HUES64 (cell line): ENCODE results near the gene DIPK1C.

ENCODE experiments used
- H3K27ac ChIP-seq: 2 replicates; pipeline ENCODE4 v1.7.0; 2013; ENCODE audit warnings: low read depth, low read length, inconsistent platforms
- H3K27me3 ChIP-seq: 2 replicates; pipeline ENCODE4 v1.6.1; 2013; ENCODE audit warnings: mild to moderate bottlenecking, low read length; ENCODE audit not compliant: insufficient read depth
- H3K36me3 ChIP-seq: 2 replicates; pipeline ENCODE4 v1.6.1; 2013; ENCODE audit warnings: mild to moderate bottlenecking, low read length; ENCODE audit not compliant: insufficient read depth
- H3K4me1 ChIP-seq: 2 replicates; pipeline ENCODE4 v1.6.1; 2013; ENCODE audit warnings: mild to moderate bottlenecking, low read length, moderate library complexity; ENCODE audit not compliant: insufficient read depth
- H3K4me3 ChIP-seq: 2 replicates; pipeline ENCODE4 v1.5.1; 2013; ENCODE audit warnings: mild to moderate bottlenecking, low read length, moderate library complexity
- H3K9ac ChIP-seq: 2 replicates; pipeline ENCODE4 v1.6.1; 2013; ENCODE audit warnings: mild to moderate bottlenecking, low read depth, low read length
- H3K9me3 ChIP-seq: 2 replicates; pipeline ENCODE4 v1.6.1; 2013; ENCODE audit warnings: low read depth, low read length; ENCODE audit not compliant: insufficient read depth
- WGBS: fragments of 150-250, 120-280 bp; methylation state at CpG from one replicate; pipeline ENCODE4 v1.1.7; 2013; ENCODE audit warnings: missing lambda C conversion rate; 5-methylcytosine and 5-hydroxymethylcytosine counted together

The DIPK1C gene

DNA sequence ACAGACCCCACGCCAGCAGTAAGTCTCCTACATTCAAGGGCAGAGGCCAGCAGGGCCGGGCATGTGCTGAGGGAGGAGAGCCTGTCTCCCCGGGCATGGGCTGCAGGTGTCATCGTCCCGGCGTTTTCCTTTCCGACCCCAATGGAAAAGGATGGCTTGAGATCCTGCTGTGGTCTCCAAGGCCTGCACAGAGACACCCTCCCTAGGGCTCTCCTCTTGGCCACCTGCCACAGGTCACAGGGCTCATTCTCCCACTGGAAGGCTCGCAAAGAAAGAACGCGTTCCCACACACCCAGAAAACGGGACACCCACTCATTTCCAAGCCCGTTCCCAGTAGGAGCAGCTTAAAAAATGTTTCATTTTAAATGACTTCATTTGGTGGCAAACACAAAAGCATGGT lies 41.0 kb downstream of the DIPK1C start:
- WGBS, result 97% methylated on average over 12 of the region's 12 CpGs
- Histone ChIP-seq H3K36me3 (no peaks in the 10 kb centered on the region), H3K27me3 (no peaks in the 10 kb centered on the region), H3K9me3 (no peaks in the 10 kb centered on the region), H3K9ac (no peak overlapping the region), H3K4me3 (no peak overlapping the region), H3K27ac (no peak overlapping the region), H3K4me1 (peaks cover 3% of the 10 kb centered on the region; the same call in 1 of the 2 replicates)

DNA sequence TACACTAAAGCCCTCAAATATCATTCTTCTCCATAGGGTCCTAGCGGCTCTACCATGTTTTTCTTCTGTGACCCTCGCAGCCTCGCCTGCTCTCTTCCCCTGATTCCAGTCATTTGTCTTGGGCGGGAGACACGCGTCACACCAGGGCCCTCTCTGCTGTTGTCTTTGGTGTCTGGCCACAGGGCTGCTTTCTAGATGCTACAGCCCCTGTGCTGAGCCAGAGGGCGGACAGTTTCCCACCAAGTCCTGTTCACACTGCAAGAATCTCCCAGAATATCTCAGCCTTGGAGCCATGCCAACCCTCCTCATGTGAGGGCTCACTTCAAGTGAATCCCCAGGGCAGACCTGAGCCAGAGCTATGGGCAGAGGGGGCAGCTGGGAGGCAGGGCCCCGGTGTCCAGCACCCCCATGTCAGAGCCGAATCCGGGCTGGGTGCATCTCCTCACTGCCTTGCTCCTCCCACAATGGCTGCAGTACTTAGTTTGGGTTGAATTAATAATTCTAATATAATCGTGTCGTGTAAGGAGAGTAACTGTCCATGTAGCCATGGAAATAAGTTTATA lies 42.1 kb downstream of the DIPK1C start:
- Histone ChIP-seq H3K36me3 (no peaks in the 10 kb centered on the region), H3K4me3 (no peak overlapping the region), H3K4me1 (peaks cover 3% of the 10 kb centered on the region; the same call in 1 of the 2 replicates), H3K27me3 (no peaks in the 10 kb centered on the region), H3K9me3 (no peaks in the 10 kb centered on the region), H3K9ac (no peak overlapping the region), H3K27ac (no peak overlapping the region)
- WGBS, result 94% methylated on average over 12 of the region's 12 CpGs

DNA sequence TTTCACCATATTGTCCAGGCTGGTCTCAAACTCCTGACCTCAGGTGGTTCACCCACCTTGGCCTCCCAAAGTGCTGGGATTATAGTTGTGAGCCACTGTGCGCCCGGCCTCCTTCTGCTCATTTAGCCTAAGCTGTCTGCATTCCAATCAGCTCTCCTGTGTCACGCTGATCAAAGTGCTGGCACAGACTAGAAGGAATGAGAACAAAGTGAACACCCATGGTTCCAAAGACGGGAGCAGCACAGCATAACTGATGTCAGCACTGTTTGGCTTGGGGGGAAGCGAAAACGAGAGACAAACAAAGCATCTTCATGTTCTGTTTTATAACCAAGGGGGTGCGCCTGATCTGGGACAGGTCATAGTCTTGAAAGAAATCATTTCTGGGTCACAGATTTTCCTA lies 43.3 kb downstream of the DIPK1C start:
- no peaks in the 10 kb centered on the region for H3K27me3 ChIP-seq

GRCh38 chr18:74412116-74412880 lies 44.8 kb downstream of the DIPK1C start:
- H3K9ac ChIP-seq, result no peak overlapping the region
- H3K27ac ChIP-seq, result no peak overlapping the region
- no peak overlapping the region for H3K4me3 ChIP-seq
- 85% methylated on average over 21 of the region's 21 CpGs for WGBS
- H3K36me3 ChIP-seq, result no peaks in the 10 kb centered on the region
- peaks cover 3% of the 10 kb centered on the region; the same call in 1 of the 2 replicates for H3K4me1 ChIP-seq
- H3K9me3 ChIP-seq, result no peaks in the 10 kb centered on the region
- no peaks in the 10 kb centered on the region for H3K27me3 ChIP-seq

More for the DNA sequence above, 43.3 kb downstream of the DIPK1C start:
- Histone ChIP-seq H3K4me1 (peaks cover 3% of the 10 kb centered on the region; the same call in 1 of the 2 replicates), H3K4me3 (no peak overlapping the region), H3K27ac (no peak overlapping the region), H3K36me3 (no peaks in the 10 kb centered on the region), H3K9me3 (no peaks in the 10 kb centered on the region), H3K9ac (no peak overlapping the region)
- WGBS, result 93% methylated on average over 7 of the region's 7 CpGs

DNA sequence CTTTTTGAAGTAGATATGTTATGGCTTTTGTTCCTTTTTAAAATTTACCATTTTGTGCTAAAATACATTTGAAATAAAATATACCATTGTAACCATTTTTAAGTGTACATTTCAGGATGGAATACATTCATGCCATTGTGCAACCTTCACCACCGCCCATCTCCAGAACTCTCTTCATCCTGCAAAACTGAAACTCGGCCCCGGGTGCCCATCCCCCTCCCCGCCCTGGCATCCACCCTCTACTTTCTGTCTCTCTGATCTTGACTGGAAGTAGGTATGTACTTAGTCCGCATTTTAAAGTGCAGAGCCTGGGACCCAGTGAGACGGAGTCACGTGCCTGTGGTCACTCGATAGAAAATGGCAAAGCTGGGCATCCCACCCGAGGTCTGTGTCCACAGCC lies 45.6 kb downstream of the DIPK1C start:
- Histone ChIP-seq H3K4me1 (peaks cover 3% of the 10 kb centered on the region; the same call in 1 of the 2 replicates), H3K9ac (no peak overlapping the region), H3K4me3 (no peak overlapping the region), H3K27me3 (no peaks in the 10 kb centered on the region), H3K36me3 (no peaks in the 10 kb centered on the region), H3K9me3 (no peaks in the 10 kb centered on the region), H3K27ac (no peak overlapping the region)
- WGBS, result 97% methylated on average over 9 of the region's 9 CpGs

- WGBS, result 92% methylated on average over 8 of the region's 8 CpGs
- Histone ChIP-seq H3K27me3 (no peaks in the 10 kb centered on the region), H3K27ac (no peak overlapping the region), H3K4me1 (peaks cover 3% of the 10 kb centered on the region; the same call in 1 of the 2 replicates), H3K9me3 (no peaks in the 10 kb centered on the region), H3K36me3 (no peaks in the 10 kb centered on the region), H3K4me3 (no peak overlapping the region), H3K9ac (no peak overlapping the region)
These were observed 46.6 kb downstream of the DIPK1C start for GRCh38 chr18:74410441-74410992.

GRCh38 chr18:74407888-74408287 lies 49.2 kb downstream of the DIPK1C start:
- Histone ChIP-seq H3K9ac (no peak overlapping the region), H3K27ac (no peak overlapping the region), H3K4me3 (no peak overlapping the region), H3K4me1 (peaks cover 3% of the 10 kb centered on the region; the same call in 1 of the 2 replicates), H3K27me3 (no peaks in the 10 kb centered on the region), H3K9me3 (no peaks in the 10 kb centered on the region), H3K36me3 (no peaks in the 10 kb centered on the region)
- 97% methylated on average over 2 of the region's 2 CpGs for WGBS

- Histone ChIP-seq H3K27me3 (no peaks in the 10 kb centered on the region), H3K9ac (no peak overlapping the region), H3K4me3 (no peak overlapping the region), H3K9me3 (no peaks in the 10 kb centered on the region), H3K27ac (no peak overlapping the region), H3K4me1 (no peaks in the 10 kb centered on the region), H3K36me3 (no peaks in the 10 kb centered on the region)
- WGBS, result 85% methylated on average over 9 of the region's 9 CpGs
These were observed 54.2 kb downstream of the DIPK1C start for GRCh38 chr18:74402806-74403433.

DNA sequence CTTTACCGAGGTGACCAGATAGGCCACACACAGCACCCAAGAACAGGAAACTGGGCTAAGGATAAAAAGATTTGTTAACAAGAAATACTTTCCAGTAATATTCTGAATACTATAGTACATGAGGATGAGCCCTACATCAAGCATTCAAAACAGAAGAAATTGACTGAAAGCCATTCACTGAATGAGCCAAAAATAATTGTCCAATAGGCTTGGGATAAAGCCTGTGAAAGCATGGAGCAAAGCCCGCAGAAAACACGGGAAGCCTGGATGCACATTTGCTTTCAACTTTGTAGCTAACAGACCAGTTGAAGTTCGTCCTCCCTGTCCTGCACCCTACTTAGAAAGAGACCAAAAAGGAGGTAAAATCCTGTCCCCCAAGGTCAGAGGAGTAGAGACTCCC lies 56.3 kb downstream of the DIPK1C start:
- 96% methylated on average over 4 of the region's 4 CpGs for WGBS
- Histone ChIP-seq H3K27ac (no peak overlapping the region), H3K27me3 (no peaks in the 10 kb centered on the region), H3K9ac (no peak overlapping the region), H3K4me1 (no peaks in the 10 kb centered on the region), H3K9me3 (no peaks in the 10 kb centered on the region), H3K36me3 (no peaks in the 10 kb centered on the region), H3K4me3 (no peak overlapping the region)

- Histone ChIP-seq H3K27ac (no peak overlapping the region), H3K9ac (no peak overlapping the region), H3K9me3 (no peaks in the 10 kb centered on the region), H3K4me1 (no peaks in the 10 kb centered on the region), H3K4me3 (no peak overlapping the region), H3K27me3 (no peaks in the 10 kb centered on the region), H3K36me3 (no peaks in the 10 kb centered on the region)
- WGBS, result 92% methylated on average over 13 of the region's 14 CpGs
These were observed 57.8 kb downstream of the DIPK1C start for GRCh38 chr18:74399091-74399887.
